Memory B cell (primary cell): ENCODE data around the gene TRABD2B.

Experiments
- ATAC-seq: fragments of 150-1000 bp; cut with Tn5 transposase; 2 replicates; pipeline ENCODE4 v1.10.0; 2021; ENCODE audit warnings: low read depth, mild to moderate bottlenecking, moderate library complexity
- DNase-seq, 2 donors: peaks; one replicate each; pipeline ENCODE4 v3.0.0; 2022; ENCODE audit warnings: low spot score in 2 of 2
- H3K27ac Mint-ChIP-seq: one replicate; pipeline ENCODE4 v1.8.0; 2022; ENCODE audit warnings: mild to moderate bottlenecking, moderate library complexity, mixed read lengths
- H3K27me3 Mint-ChIP-seq: one replicate; pipeline ENCODE4 v1.8.0; 2022; ENCODE audit warnings: mixed read lengths
- H3K36me3 Mint-ChIP-seq: one replicate; pipeline ENCODE4 v1.8.0; 2022; ENCODE audit warnings: mild to moderate bottlenecking, mixed read lengths
- H3K4me1 Mint-ChIP-seq: one replicate; pipeline ENCODE4 v1.8.0; 2022; ENCODE audit warnings: mixed read lengths
- H3K4me3 Mint-ChIP-seq: one replicate; pipeline ENCODE4 v1.8.0; 2022; ENCODE audit warnings: mild to moderate bottlenecking, moderate library complexity, mixed read lengths
- H3K9me3 Mint-ChIP-seq: one replicate; pipeline ENCODE4 v1.8.0; 2022; ENCODE audit warnings: mixed read lengths

Gene TRABD2B

DNA sequence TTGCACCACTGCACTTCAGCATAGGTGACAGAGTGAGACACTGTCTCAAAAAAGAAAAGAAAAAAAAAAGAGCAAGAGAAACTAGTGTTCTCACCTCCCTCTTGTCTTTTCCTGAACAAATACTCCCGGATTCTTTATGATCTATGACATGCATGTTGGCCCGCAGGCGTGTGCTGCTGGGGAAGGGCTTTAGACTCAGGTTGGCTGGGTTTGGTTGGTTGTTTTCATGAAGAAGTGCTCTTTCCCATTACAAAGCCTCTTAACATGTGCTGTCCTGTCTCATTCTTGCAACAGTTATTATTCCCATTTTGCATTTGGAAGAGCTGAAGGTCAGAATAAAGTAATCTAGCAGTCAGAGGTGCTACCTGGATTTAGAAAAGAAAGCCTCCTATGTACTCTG, 79.5 kb downstream of the TRABD2B start:
- Mint-ChIP-seq H3K9me3 (no peaks in the 10 kb centered on the region), H3K27ac (no peak overlapping the region), H3K4me1 (no peaks in the 10 kb centered on the region), H3K27me3 (peaks cover 12% of the 10 kb centered on the region), H3K4me3 (no peak overlapping the region), H3K36me3 (no peaks in the 10 kb centered on the region)
- no peak for DNase-seq
- ATAC-seq, result no peak

DNA sequence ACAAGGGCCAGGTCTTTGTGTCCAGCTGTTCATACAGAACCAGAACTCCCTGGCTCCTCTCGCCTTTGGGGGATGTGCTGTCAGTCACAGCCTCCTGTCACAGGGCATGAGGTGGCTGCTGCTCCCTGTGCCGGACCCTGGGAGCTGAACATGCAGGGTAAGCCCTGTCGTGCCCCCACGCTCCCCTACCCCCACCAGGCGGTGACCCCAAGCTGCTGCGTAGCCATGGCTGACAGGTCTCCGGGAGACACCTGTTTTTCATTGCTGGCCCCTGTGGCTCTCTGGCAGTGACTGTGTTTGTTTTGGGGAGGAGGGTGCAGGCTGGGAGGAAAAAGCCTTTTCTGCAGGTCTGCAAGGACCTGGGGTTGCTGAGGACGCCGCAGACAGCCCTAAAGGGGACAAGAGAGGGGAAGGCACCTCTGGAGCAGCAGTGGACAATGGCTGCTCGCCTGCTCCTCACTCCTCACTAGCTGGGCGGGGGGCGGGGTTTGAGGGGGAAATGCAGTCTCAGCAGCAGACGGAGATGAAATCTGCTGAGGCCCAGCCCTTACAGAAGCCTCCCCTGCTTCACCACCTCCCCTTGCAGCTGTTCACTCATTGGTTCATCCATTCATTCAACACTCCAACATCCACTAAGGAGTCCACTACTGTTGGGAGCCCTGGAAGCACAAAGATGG, 81.4 kb downstream of the TRABD2B start:
- no peaks in the 10 kb centered on the region for H3K36me3 Mint-ChIP-seq

DNA sequence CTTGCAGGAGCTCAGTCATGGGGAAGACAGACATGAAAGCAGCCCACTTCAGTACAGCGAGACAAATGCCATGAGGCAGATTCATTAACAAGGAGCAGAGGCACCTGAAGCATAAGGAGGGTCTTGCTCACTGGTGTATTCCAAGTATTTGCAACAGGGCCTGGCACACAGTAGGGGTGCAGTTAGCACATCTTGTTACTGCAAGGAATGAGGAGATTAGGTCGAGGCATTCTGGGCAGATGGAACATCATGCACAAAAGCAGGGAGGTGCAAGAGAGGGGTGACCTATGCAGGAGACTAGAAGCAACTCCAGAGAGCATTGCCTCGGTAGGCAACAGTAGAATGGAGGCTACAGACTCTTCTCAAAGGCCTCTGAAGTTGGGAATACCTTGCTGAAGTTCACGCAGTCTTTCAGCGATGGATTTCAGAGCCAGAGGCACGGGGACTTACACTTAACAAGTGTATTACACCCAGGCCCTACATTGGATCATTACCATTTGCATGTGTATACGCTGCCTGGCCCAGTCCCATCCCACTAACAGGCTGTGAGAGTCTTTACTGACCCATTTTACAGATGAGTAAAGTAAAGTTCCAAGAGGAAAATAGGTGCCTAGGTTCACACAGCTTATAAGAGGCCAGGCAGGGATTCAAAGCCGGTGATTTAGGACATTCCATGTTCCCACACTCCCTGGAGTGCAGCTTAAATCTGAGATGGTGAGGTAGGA, 82.1 kb downstream of the TRABD2B start:
- H3K36me3 Mint-ChIP-seq, result no peaks in the 10 kb centered on the region
- H3K27ac Mint-ChIP-seq, result no peak overlapping the region
- peaks cover 8% of the 10 kb centered on the region for H3K27me3 Mint-ChIP-seq
- no peaks in the 10 kb centered on the region for H3K4me1 Mint-ChIP-seq
- DNase-seq, result no peak
- H3K4me3 Mint-ChIP-seq, result no peak overlapping the region
- no peaks in the 10 kb centered on the region for H3K9me3 Mint-ChIP-seq
- ATAC-seq, result no peak

More for the DNA sequence above, 81.4 kb downstream of the TRABD2B start:
- Mint-ChIP-seq H3K27ac (no peak overlapping the region), H3K4me1 (no peaks in the 10 kb centered on the region), H3K4me3 (no peak overlapping the region), H3K9me3 (no peaks in the 10 kb centered on the region), H3K27me3 (peaks cover 10% of the 10 kb centered on the region)
- no peak for DNase-seq
- ATAC-seq, result no peak

DNA sequence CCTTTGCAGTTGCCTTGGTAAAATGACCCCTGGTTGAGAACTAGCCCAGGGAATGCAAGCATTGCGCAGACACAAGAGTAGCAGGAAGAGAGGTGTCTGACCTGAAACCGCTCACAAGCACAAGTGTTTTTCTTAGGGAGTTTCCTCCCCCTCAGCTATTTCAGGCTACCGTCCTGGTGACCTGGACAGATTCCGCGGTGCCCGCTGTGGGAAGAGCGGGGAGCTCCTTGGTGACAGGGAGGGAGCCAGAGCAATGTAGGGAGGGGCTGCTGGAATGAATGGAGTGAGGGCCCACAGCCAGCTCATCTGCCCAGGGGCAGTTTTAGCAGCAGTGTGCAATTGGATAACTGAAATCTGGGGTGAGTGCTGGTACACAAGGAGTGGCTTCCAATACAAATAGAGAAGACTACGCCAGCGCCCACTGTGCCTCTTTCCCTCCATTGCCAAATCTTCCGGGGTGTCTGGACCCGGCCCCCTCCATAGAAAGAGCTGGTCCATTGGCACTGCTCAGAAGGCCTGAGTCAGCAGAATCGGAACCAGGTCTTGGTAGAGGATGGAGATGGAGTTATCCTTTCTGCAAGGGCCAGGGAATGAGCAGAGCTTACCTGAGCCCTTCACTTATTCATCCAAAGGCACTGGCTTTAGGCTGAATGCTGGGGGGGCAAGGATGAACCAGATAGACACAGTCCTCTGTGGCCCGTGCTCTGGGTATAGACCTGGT, 82.8 kb downstream of the TRABD2B start:
- Mint-ChIP-seq H3K27ac (no peak overlapping the region), H3K4me3 (no peak overlapping the region), H3K4me1 (no peaks in the 10 kb centered on the region), H3K27me3 (peaks cover 8% of the 10 kb centered on the region), H3K36me3 (no peaks in the 10 kb centered on the region), H3K9me3 (no peaks in the 10 kb centered on the region)
- DNase-seq, result no peak
- ATAC-seq, result no peak

DNA sequence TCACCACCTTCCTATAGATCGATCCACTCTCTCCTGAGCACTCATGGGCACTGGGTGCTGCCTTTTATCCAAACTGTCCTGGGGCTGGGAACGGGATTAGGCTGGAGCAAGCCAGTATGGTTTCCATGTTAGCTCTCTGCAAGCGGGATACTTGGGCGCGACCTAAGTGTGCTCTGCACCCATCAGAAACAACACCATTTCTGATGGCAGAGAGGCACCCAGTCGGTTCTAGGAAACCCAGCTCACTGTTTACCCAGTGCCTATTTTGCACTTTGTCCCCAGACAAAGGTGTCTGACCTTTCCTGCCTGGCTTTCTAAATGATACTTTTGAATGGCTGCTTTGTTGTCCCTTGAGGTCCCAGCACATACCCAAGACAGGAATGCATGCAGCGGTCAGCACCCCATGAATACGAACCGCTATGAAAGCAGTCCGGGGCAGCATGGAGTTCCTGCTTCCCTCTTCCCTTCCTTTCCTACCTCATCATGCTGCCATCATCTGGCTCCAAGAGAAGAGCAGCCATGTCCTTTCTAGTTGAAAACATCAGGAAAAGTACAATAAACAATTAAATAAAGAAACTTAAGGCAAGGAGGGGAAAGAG, 83.9 kb downstream of the TRABD2B start:
- DNase-seq (no peak), ATAC-seq (no peak)
- no peaks in the 10 kb centered on the region for H3K9me3 Mint-ChIP-seq
- H3K27me3 Mint-ChIP-seq, result peaks cover 13% of the 10 kb centered on the region
- H3K36me3 Mint-ChIP-seq, result no peaks in the 10 kb centered on the region
- H3K27ac Mint-ChIP-seq, result no peak overlapping the region
- H3K4me1 Mint-ChIP-seq, result no peaks in the 10 kb centered on the region
- no peak overlapping the region for H3K4me3 Mint-ChIP-seq

DNA sequence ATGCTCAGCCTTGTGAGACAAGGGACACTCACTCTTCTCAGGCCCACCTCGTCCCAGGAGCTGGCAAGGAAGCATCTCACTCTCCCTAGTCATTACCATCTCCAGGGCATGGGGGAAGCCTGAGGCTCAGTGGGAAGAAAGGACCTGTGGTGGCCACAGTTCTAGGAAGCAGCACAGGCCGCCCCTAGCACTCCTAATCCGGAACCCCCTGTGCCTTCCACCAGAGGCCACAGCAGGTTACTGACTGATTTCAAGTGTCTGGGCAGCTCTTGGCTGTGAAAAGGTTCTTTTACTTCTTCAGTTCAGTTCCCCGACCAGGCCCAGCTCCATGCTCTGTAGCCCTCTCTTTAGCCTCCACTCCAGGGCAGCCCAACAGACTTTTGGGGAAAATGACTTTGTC, 84.4 kb downstream of the TRABD2B start:
- no peak for ATAC-seq

DNA sequence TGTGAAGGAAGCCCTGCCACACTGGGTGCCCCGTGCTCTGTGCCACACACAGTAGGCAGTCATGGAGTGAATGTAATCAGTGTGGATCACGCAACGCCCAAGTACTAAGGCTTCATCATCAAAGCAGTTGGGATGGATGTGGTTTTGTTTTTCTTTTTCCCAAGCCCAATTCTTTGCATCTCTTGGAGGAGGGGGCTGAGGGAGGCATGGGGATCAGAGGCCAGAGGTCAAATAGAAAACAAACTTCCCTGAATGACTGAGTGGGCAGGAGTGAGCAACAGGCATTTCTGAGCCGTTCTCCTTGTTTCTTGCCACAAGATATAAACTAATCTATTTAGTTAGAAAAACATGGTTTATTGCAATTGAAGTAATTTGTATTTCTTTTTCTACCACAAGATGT, 85.3 kb downstream of the TRABD2B start:
- Mint-ChIP-seq H3K4me1 (no peaks in the 10 kb centered on the region), H3K36me3 (no peaks in the 10 kb centered on the region), H3K4me3 (no peak overlapping the region), H3K27me3 (peaks cover 11% of the 10 kb centered on the region), H3K9me3 (no peaks in the 10 kb centered on the region), H3K27ac (no peak overlapping the region)
- ATAC-seq (no peak), DNase-seq (no peak)

More for the DNA sequence above, 84.4 kb downstream of the TRABD2B start:
- no peak overlapping the region for H3K4me3 Mint-ChIP-seq
- no peaks in the 10 kb centered on the region for H3K9me3 Mint-ChIP-seq
- no peaks in the 10 kb centered on the region for H3K4me1 Mint-ChIP-seq
- H3K36me3 Mint-ChIP-seq, result no peaks in the 10 kb centered on the region
- no peak for DNase-seq
- no peak overlapping the region for H3K27ac Mint-ChIP-seq
- peaks cover 13% of the 10 kb centered on the region for H3K27me3 Mint-ChIP-seq

DNA sequence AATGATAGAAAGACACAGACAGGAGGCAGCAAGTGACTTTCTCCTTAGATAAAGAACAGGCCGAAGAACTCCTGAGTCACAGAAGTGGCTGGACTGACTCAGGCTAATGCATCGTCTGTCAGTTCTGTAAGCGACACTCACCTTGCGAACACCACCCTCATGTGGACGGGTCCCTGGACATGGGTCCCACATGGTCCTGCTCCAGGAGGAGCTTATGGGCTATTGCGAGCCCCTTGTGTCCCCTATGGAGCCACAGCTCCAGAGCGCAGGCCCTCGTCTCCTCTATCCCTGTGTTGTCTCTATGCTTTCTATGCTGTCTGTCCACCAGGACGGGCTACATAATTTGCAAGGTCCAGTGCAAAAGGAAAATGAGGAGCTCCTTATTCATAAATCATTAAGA, 85.8 kb downstream of the TRABD2B start:
- Mint-ChIP-seq H3K27me3 (peaks cover 11% of the 10 kb centered on the region), H3K4me1 (no peaks in the 10 kb centered on the region), H3K4me3 (no peak overlapping the region), H3K36me3 (no peaks in the 10 kb centered on the region), H3K9me3 (no peaks in the 10 kb centered on the region), H3K27ac (no peak overlapping the region)
- no peak for DNase-seq
- ATAC-seq, result no peak

DNA sequence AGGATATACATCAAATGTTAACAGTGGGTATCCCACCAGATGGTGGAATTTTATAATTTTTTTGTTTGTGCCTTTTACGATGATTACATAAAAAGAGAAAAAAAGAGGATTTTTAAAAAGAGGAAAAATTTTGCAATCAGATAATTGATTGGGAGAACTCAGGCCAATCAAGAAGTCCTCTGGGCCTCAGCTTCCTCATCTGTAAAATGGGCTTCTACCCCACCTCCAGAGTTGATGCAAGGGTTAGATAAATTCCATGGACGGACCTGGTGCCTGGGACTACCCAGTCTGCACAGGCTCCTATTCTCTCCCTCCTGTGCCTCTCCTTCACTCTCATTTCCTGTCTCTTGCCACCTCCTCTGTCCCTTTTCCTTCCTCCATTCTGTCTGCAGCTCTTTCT, 88.9 kb downstream of the TRABD2B start:
- no peaks in the 10 kb centered on the region for H3K36me3 Mint-ChIP-seq
- no peaks in the 10 kb centered on the region for H3K9me3 Mint-ChIP-seq
- DNase-seq (no peak), ATAC-seq (no peak)
- H3K4me1 Mint-ChIP-seq, result no peaks in the 10 kb centered on the region
- no peak overlapping the region for H3K4me3 Mint-ChIP-seq
- peaks cover 15% of the 10 kb centered on the region for H3K27me3 Mint-ChIP-seq
- no peak overlapping the region for H3K27ac Mint-ChIP-seq

DNA sequence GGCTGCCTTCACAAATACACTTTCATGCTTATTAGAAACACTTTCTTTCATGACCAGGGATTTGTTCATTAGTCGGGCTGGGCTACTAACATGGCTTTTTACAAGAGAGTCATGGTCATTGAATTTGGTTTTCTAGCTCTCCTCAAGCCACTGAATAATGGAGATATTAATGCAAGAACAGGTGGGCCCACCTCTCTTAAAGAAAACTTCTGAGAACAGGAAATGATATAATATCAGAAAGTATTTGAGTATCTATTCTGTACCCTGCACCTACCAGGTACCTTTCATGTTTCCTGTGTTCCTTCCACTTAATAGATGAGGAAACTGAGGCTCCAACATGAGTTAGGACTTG, 90.0 kb downstream of the TRABD2B start:
- no peak for ATAC-seq
- no peak overlapping the region for H3K27ac Mint-ChIP-seq
- DNase-seq, result no peak

DNA sequence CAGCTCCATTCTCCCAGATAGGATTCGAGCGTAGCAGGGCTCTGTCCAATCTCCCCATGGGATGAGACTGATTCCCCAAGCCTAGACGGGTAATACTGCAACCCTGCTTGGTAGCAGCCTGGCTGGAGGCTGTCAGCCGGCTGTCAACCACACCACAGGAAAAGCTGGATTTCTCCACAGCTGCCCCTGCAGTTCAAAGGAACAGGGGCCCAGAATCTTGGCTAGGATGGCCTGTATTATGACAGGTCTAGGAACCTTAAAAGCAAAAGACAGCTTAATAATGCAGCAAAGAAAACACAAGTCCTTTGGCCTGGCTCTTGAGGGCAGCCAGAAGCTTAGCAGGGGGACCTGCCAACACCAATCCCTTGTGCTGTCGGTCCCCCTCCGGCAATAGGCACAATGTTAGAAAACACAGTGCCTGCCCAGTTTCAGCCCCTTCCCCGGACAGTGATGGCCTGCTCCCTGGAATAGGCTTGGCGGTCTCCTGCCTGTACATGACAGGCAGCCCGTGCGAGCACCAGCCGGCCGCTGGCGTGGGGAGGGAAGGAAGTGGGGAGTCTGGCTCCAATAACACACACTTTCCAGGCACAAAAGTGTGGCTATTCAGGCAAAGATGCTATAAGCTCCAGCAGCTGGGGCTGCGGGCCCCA, 90.5 kb downstream of the TRABD2B start:
- Mint-ChIP-seq H3K27me3 (peaks cover 12% of the 10 kb centered on the region), H3K4me3 (no peak overlapping the region), H3K27ac (no peak overlapping the region), H3K9me3 (no peaks in the 10 kb centered on the region), H3K36me3 (no peaks in the 10 kb centered on the region), H3K4me1 (no peaks in the 10 kb centered on the region)
- ATAC-seq, result no peak
- DNase-seq, result no peak

More for the DNA sequence above, 90.0 kb downstream of the TRABD2B start:
- H3K36me3 Mint-ChIP-seq, result no peaks in the 10 kb centered on the region
- no peaks in the 10 kb centered on the region for H3K4me1 Mint-ChIP-seq
- no peaks in the 10 kb centered on the region for H3K9me3 Mint-ChIP-seq
- H3K27me3 Mint-ChIP-seq, result peaks cover 12% of the 10 kb centered on the region
- no peak overlapping the region for H3K4me3 Mint-ChIP-seq

DNA sequence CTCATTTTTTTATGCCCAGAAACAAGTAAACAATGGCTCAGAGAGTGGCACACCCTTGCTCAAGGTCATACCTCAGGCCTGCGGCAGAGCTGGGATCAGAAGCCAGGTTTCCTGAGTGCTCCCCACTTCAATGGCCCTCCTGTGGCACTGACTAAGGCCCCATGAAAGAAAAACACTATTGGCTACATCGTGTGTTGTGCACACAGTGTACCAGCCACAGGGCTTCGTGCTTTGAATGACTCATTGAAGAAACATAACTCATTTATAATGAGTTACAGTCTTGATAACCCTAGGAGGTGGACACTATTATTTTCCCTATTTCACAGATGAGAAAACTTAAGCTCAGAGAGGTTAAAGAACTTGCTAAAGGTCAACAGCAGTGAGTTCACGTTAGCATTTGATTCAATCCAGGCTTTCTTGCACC, 91.2 kb downstream of the TRABD2B start:
- ATAC-seq (no peak), DNase-seq (no peak)
- Mint-ChIP-seq H3K9me3 (no peaks in the 10 kb centered on the region), H3K27ac (no peak overlapping the region), H3K4me3 (no peak overlapping the region), H3K27me3 (peaks cover 12% of the 10 kb centered on the region), H3K36me3 (no peaks in the 10 kb centered on the region), H3K4me1 (no peaks in the 10 kb centered on the region)

DNA sequence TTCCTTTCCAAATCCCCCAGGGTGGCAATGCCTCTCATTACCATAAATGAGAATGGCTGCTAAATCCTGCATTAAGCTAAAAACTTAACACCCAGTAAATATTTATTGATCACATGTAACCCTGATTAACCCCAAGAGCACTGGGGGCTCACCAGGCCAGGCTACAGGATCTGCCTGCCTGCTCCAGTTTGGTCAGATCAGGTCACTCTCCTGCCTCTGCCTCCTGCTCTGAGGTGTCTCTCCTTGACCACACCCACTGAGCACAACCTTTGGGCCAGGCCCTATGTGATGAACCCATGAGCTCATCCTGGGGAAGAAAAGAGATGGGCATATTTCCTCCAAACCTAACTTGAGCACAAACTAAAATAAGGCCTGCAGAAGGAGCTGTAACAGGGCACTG, 93.5 kb downstream of the TRABD2B start:
- Mint-ChIP-seq H3K4me1 (no peaks in the 10 kb centered on the region), H3K27me3 (peaks cover 9% of the 10 kb centered on the region), H3K4me3 (no peak overlapping the region), H3K9me3 (no peaks in the 10 kb centered on the region), H3K36me3 (no peaks in the 10 kb centered on the region), H3K27ac (no peak overlapping the region)
- DNase-seq, result no peak
- no peak for ATAC-seq
